Karpas-422 (cell line): ENCODE data around the gene HIF3A. TPM values are rescaled to one million over a fixed set of nuclear protein-coding genes. Genes with fewer than 3 reads are reported as not detected.

Source experiments
- DNase-seq: peaks from one replicate; pipeline ENCODE4 v3.0.0-alpha.2; 2015
- H2AFZ ChIP-seq: fragments of 200-600 bp; sonication (generic); 2 replicates; pipeline ENCODE4 v1.6.1; 2014; ENCODE audit warnings: antibody characterized with exemption, low read length, mixed read lengths
- H3K27ac ChIP-seq: fragments of 200-600 bp; sonication (generic); 2 replicates; pipeline ENCODE4 v1.5.1; 2014; ENCODE audit warnings: mild to moderate bottlenecking, low read length, moderate library complexity
- H3K27me3 ChIP-seq: fragments of 200-600 bp; sonication (generic); 2 replicates; pipeline ENCODE4 v1.6.1; 2014; ENCODE audit warnings: low read length, mixed read lengths
- H3K36me3 ChIP-seq: fragments of 200-600 bp; sonication (generic); 2 replicates; pipeline ENCODE4 v1.6.1; 2014; ENCODE audit warnings: low read length, mixed read lengths; ENCODE audit not compliant: insufficient read depth
- H3K4me1 ChIP-seq: fragments of 200-600 bp; sonication (generic); 2 replicates; pipeline ENCODE4 v1.6.1; 2014; ENCODE audit warnings: mild to moderate bottlenecking, low read length, mixed read lengths
- H3K4me2 ChIP-seq: fragments of 200-600 bp; sonication (generic); 2 replicates; pipeline ENCODE4 v1.6.1; 2014; ENCODE audit warnings: low read length, low read depth, mild to moderate bottlenecking; ENCODE audit not compliant: poor library complexity, severe bottlenecking
- H3K4me3 ChIP-seq: fragments of 200-600 bp; sonication (generic); 2 replicates; pipeline ENCODE4 v1.5.1; 2014; ENCODE audit warnings: mild to moderate bottlenecking, antibody characterized with exemption, low read length, mixed read lengths
- H3K79me2 ChIP-seq: fragments of 200-600 bp; sonication (generic); 2 replicates; pipeline ENCODE4 v1.6.1; 2014; ENCODE audit warnings: mild to moderate bottlenecking, low read length, mixed read lengths
- H3K9ac ChIP-seq: fragments of 200-600 bp; sonication (generic); 2 replicates; pipeline ENCODE4 v1.6.0; 2014; ENCODE audit warnings: low read length
- H3K9me2 ChIP-seq: fragments of 200-600 bp; sonication (generic), shearing (Covaris generic); replicated peaks from 2 replicates; pipeline ENCODE4 v1.6.0; 2014; ENCODE audit warnings: mild to moderate bottlenecking, low read length, moderate library complexity; ENCODE audit not compliant: insufficient read depth
- H3K9me3 ChIP-seq: fragments of 300-700, 200-600 bp; sonication (generic); 2 replicates; pipeline ENCODE4 v1.6.1; 2014; ENCODE audit warnings: low read length, mixed read lengths
- H4K20me1 ChIP-seq: fragments of 200-600 bp; sonication (generic); 2 replicates; pipeline ENCODE4 v1.6.1; 2014; ENCODE audit warnings: mild to moderate bottlenecking, antibody characterized with exemption, low read length, low read depth; ENCODE audit not compliant: insufficient read depth
- total RNA-seq: library from RNA; depleted of rRNA; stranded (reverse); fragments of >200 nt; shearing (Covaris generic); gene quantifications from 2 replicates; pipeline ENCODE4 v1.2.3, GENCODE V29; 2014; ENCODE audit warnings: low replicate concordance

Gene HIF3A
- total RNA-seq, 1 experiment from 2014 or later: not detected

DNA sequence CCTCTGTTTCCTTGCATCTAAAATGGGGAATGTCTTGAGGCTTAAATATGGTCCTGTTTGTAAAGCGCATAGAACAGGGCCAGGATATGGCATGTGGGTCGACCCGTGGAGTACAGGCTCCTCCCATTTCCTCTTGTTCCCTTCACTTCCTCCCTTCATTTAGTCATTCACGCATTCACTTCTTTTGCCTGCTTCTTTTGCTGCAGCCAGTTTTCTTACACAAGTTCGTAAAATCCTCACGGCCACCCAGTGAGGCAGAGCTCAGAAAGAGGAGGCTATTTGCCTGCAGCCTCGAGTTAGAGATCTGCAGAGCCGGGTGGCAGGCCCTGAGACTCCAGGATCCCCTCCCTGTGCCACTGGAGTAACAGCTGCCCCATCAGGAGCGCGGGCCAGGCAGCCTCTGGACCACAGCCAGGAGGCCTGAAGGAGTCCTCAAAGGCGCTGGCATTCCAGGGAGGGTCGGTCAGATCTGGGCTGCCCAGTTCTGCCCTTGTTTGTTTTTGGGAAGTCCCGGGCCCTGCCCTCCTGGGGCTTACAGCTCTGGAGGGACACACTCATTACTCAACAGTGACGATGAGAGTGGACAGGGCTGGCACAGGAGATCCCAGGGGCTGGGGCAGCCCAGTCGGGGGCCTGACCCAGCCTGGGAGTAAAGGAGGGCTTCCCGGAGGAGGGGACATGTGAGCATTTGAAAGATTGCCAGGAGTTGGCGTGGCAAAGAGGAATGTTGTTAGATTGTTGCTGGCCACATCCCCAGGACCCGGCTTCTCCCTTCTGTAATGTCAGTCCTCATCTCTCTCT is 54.6 kb downstream of the HIF3A start:
- no peak for DNase-seq
- H3K9me2 ChIP-seq: no peaks in the 10 kb centered on the region
- peaks cover 18% of the 10 kb centered on the region for H3K36me3 ChIP-seq
- peak overlapping the region; percentile 61; the same call in 1 of the 2 replicates for H3K9ac ChIP-seq
- peaks cover 44% of the 10 kb centered on the region for H3K4me1 ChIP-seq
- no peak overlapping the region for H2AFZ ChIP-seq
- peaks cover 84% of the 10 kb centered on the region for H3K79me2 ChIP-seq
- no peaks in the 10 kb centered on the region for H3K9me3 ChIP-seq
- H3K4me2 ChIP-seq: peak overlapping the region; percentile 79
- H4K20me1 ChIP-seq: peaks cover 22% of the 10 kb centered on the region
- no peak overlapping the region; the same call in 1 of the 2 replicates for H3K4me3 ChIP-seq
- H3K27me3 ChIP-seq: no peaks in the 10 kb centered on the region
- peak overlapping the region; percentile 43; the same call in 1 of the 2 replicates for H3K27ac ChIP-seq

DNA sequence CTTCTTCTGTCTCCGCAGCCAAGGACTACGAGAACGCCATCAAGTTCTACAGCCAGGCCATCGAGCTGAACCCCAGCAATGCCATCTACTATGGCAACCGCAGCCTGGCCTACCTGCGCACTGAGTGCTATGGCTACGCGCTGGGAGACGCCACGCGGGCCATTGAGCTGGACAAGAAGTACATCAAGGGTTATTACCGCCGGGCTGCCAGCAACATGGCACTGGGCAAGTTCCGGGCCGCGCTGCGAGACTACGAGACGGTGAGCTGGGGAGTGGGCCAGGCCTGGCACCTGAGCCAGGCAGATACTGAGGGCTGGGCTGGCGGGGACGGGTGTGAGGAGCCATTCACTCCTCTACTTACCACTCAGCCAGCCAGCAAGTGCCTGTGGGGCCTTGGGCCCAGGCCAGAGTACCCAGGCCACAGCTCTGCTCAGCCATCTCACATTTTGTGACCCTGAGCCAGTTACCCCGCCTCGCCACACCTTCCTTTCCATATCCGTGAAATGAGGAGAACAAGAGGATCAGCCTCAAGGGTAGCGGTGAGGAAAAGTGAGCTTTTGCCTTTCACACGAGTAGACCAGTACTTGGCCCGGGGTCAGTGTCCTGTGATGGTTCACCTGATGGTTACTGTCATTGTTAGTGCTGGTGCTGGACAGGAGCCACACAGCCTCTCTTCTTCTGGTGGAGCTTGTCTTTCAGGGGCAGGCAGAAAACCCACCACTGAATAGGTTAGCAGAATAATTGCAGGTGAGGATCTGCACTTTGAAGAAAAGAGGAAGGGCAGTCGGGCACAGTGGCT is 57.1 kb downstream of the HIF3A start:
- Histone ChIP-seq H3K4me2 (no peak overlapping the region), H4K20me1 (peaks cover 24% of the 10 kb centered on the region), H3K9me2 (no peaks in the 10 kb centered on the region), H3K79me2 (peaks cover 89% of the 10 kb centered on the region), H2AFZ (no peak overlapping the region), H3K27me3 (no peaks in the 10 kb centered on the region), H3K9me3 (no peaks in the 10 kb centered on the region), H3K27ac (no peak overlapping the region), H3K4me3 (no peak overlapping the region), H3K4me1 (peaks cover 28% of the 10 kb centered on the region), H3K36me3 (peaks cover 25% of the 10 kb centered on the region), H3K9ac (no peak overlapping the region)
- no peak for DNase-seq

DNA sequence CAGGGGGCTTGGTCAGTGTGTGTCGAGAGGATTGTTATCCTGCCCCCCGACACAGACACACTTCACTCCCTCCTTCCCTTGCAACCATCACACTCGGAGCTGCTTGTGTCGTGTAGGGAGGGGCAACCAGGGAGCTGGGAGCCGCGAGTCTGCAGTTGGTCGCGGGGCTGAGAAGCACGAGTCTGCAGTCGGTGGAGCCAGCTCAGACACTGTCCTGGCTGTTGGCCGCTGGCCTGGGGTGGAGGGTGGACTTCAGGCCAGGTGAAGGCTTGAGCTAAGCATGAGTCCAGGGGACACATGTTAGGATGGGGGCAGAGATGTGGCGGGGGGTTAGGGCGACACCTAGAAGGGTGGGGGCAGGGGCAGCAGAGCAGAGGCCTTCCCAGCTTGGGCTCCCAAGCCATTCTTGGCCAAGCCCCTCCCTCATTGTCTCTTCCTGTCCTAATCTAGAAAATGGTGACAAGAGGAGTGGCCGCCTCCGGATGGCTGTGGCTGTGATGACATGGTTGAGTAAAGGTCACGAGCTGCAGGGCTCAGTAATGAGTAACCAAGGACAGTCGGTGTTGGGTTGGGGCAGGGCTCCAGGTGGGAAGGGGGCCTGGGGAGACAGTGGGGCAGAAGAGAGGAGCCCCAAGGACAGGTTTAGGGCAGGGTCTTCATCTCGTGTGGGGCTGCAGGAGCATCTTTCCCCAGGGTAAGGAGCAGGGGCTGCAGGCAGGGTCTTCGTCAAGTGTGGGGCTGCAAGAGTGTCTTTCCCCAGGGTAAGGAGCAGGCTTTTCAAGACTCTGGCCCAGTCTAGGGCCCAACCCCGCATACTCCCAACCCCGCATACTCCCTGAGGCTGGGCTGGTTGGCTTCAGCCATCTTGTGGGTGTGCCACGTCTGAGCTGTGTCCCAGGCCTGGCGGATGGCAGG is 58.6 kb downstream of the HIF3A start:
- Histone ChIP-seq H4K20me1 (peaks cover 17% of the 10 kb centered on the region; the same call in 1 of the 2 replicates), H3K27me3 (no peaks in the 10 kb centered on the region), H3K9me2 (no peaks in the 10 kb centered on the region), H3K9me3 (no peaks in the 10 kb centered on the region), H3K4me1 (peaks cover 12% of the 10 kb centered on the region), H3K4me3 (no peak overlapping the region), H3K27ac (no peak overlapping the region), H2AFZ (no peak overlapping the region), H3K4me2 (no peak overlapping the region), H3K36me3 (peaks cover 28% of the 10 kb centered on the region), H3K79me2 (peaks cover 89% of the 10 kb centered on the region), H3K9ac (no peak overlapping the region)
- DNase-seq: no peak

DNA sequence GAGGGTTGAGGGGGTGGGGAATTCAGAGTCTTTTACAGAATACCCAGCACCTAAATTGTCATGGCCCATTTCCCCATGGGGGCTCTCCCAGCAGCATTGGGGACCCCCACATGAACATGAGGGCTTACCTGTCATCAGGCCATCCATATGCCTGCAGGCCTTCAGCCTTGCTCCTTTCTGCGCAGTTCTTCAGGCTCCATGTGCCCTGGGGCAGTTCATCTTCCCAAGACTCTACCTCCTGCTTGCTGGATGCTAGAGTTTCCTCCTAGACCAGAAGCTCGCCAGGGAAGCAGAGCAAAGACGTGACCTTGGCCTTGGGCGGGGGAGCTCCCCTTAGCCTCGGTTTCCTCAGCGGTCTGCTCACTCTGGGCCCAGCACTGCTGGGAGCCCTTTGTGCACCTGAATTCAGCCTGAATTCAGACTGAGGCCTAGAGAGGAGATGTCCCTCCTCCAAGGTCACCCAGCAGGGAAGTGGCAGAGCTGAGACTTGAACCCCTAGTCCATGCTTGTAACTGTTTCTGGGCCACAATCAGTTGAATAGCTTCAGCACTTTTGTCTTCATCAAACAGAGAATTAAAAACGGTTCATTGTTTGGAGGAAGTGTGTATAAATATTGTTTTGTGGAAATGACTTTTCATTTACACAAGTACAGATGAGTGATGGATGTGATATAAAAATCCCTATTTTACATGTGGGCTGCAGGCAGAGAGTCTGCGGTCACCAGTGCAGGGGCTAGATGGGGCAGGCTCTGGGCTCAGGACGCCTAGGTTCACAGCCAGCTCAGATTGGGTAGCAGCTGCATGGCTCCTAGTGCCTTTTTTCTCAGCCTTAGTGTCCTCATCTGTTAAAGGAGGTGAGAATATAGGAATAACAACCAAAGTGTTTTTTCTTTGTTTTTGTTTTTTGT is 59.6 kb downstream of the HIF3A start:
- Histone ChIP-seq H3K79me2 (peaks cover 87% of the 10 kb centered on the region), H3K9ac (no peak overlapping the region), H3K36me3 (peaks cover 30% of the 10 kb centered on the region), H3K9me3 (no peaks in the 10 kb centered on the region), H3K4me3 (no peak overlapping the region), H3K4me2 (no peak overlapping the region), H3K9me2 (no peaks in the 10 kb centered on the region), H2AFZ (no peak overlapping the region), H3K27me3 (no peaks in the 10 kb centered on the region), H3K27ac (no peak overlapping the region), H3K4me1 (peaks cover 3% of the 10 kb centered on the region), H4K20me1 (peaks cover 17% of the 10 kb centered on the region; the same call in 1 of the 2 replicates)
- DNase-seq: no peak

DNA sequence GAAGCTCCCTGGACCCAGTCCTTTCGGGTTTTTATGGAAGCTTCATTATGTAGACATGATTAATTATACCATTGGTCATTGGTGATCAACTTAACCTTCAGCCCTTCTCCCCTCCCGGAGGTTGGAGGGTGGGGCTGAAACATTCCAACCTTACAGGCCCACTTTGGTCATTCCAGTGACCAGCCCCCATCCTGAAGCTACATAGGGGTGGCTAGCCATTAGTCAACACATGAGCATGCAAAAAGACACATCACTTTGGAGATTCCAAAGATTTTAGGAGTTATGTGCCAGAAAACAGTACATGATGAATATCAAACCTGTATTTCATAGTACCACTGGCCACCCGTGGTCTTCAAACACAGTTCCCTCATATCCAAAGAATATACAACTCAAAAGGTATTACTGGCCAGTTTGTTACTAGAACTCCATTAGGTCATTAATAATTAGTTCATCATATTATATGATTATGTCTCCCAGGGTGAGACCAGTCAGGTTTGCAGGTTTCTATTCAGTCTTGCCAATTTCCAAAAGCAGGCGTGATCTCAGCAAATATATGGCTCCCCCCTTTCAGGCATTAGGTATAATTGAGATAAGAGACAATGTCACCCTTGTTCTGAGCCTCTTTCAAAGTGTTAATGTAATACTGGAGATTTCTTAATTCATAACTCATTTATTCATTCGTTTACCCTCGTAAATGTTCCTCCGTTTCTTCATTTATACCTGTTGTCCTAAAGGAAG is 61.2 kb downstream of the HIF3A start:
- no peak overlapping the region for H3K27ac ChIP-seq
- no peaks in the 10 kb centered on the region for H3K9me3 ChIP-seq
- H3K4me2 ChIP-seq: no peak overlapping the region
- peaks cover 81% of the 10 kb centered on the region for H3K79me2 ChIP-seq
- no peak overlapping the region for H3K9ac ChIP-seq
- peaks cover 13% of the 10 kb centered on the region; the same call in 1 of the 2 replicates for H4K20me1 ChIP-seq
- peaks cover 31% of the 10 kb centered on the region; the same call in 1 of the 2 replicates for H3K36me3 ChIP-seq
- H3K9me2 ChIP-seq: no peaks in the 10 kb centered on the region
- H3K4me1 ChIP-seq: no peaks in the 10 kb centered on the region; the same call in 1 of the 2 replicates
- no peaks in the 10 kb centered on the region for H3K27me3 ChIP-seq
- no peak overlapping the region for H3K4me3 ChIP-seq
- DNase-seq: no peak
- H2AFZ ChIP-seq: no peak overlapping the region

DNA sequence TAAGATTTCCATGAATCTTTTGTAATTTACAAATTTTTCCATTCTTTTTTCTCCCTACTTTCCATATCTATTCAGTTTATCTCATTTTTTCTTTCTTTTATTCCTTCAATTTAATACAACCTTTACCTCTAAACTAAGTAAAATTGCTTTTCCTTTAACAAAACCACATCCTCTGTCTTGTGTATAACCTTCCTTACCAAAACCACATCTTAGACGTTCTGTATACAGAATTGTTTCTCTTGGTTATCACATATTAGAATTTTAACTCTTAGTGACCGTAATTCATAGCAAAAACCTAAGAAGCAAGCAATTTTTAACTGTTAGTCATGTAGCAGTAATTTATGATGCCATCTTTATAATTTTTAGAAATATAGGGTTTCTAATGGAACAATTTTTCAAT is 65.1 kb downstream of the HIF3A start:
- peaks cover 32% of the 10 kb centered on the region; the same call in 1 of the 2 replicates for H3K36me3 ChIP-seq
- no peak overlapping the region for H3K4me3 ChIP-seq
- H3K4me2 ChIP-seq: no peak overlapping the region
- H3K9me3 ChIP-seq: no peaks in the 10 kb centered on the region
- H4K20me1 ChIP-seq: peaks cover 19% of the 10 kb centered on the region; the same call in 1 of the 2 replicates
- DNase-seq: no peak
- H3K27ac ChIP-seq: no peak overlapping the region
- H3K4me1 ChIP-seq: no peaks in the 10 kb centered on the region; the same call in 1 of the 2 replicates
- peaks cover 87% of the 10 kb centered on the region for H3K79me2 ChIP-seq
- no peaks in the 10 kb centered on the region for H3K9me2 ChIP-seq
- H3K9ac ChIP-seq: no peak overlapping the region
- no peak overlapping the region for H2AFZ ChIP-seq
- H3K27me3 ChIP-seq: no peaks in the 10 kb centered on the region
